Activated CD8-positive, alpha-beta memory T cell treated with anti-CD3 and anti-CD28 coated beads for 48 hours (primary cell): Measurements from ENCODE around the gene METTL1.
"Not testable (repeated sequence)": the region's sequence is repeated elsewhere in the genome, so short reads cannot be mapped to it uniquely, and the experiment has no call there.

Experiments
- DNase-seq, 3 experiments: peaks; one replicate each; pipeline ENCODE4 v3.0.0-alpha.2; 2020; ENCODE audit warnings: low read depth in 2 of 3, low spot score in 2 of 3

METTL1 gene

DNA sequence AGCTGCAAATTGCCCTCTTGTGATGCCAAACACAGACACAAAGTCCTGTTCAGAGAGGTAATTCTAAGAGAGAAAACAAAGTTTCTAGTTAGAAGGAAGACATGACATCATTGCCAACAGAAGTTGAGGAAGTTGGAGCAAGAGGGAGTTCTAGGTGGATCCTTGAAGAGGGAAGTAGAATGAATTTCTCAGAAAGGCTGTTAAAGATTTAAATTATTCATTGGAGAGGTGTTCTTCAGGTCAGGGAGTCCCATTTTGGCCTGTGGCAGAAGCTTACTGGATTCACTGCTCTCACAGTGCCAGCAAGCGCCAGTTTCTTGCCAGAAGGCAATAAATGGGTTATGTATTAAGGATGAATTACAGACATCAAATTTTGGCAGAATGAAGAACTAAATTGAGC lies 26.0 kb upstream of the METTL1 start:
- no peak for DNase-seq

- no peak for DNase-seq
Measured at GRCh38 chr12:57796996-57797395, 25.1 kb upstream of the METTL1 start.

GRCh38 chr12:57795354-57795753 lies 23.4 kb upstream of the METTL1 start:
- no peak for DNase-seq

DNA sequence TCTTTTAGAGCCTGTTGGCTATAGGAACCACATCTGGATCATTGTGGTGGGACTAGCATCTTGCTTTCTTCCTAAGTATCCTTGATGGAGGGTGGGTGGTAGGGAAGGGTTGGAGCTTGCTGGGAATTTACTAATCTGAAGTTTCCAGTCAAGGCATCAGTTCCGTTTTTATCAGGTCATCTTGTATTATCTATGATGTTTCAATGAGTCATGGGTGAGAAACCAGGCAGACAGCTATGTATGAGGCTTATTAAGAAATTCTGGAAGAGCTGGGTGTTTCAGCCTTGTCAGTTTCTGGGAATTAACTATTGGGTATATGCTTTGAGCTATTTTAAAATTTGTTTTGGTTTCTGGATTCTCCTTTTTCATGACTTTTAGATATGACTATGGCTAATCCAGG lies 22.0 kb upstream of the METTL1 start:
- no peak for DNase-seq

- no peak for DNase-seq
Measured at GRCh38 chr12:57783861-57784260, 12.0 kb upstream of the METTL1 start.

GRCh38 chr12:57783466-57783801 lies 11.5 kb upstream of the METTL1 start:
- no peak for DNase-seq

DNA sequence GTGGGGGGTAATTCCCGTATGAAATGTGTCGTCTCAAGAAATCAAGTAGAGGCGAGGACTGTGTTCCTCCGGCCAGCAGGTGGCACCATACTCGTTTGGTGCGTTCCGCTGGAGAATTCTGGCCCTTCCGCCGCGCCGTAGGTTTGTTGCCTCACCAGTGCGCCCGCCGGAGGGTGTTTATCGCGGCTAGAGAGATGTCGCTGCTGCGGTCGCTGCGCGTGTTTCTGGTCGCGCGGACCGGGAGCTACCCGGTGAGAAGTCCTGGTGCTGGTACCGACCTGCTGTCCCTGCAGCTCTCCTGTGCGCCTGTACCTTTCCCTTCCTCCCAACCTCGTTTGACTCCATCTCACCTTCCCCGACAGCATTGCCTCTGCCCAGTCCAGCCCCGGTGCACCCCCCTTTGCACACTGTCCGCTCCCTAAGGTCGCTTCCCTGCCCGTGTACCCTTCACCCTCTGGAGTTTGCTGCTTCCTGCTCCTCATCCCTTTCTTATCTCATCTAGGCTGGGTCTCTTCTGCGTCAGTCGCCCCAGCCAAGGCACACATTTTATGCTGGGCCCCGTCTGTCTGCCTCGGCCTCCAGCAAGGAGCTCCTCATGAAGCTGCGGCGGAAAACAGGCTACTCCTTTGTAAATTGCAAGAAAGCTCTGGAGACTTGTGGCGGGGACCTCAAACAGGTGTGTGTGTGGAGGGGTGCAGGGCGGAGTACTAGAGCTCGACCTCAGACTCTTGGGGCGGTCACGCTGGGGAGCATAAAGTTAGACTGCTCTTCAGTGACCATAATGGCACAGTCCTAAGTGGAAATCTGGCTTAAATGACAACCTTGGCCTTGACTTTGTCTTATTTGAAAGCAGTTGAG lies 10.9 kb upstream of the METTL1 start, which contains the start of gene TSFM:
Gene TSFM, plus strand, starts transcription at position 180 of the 858 bp plus-strand sequence. Its CDS starts 15 bp downstream, at position 195.
- DNase-seq: peak; percentile 83 to 98 (median 97)

DNA sequence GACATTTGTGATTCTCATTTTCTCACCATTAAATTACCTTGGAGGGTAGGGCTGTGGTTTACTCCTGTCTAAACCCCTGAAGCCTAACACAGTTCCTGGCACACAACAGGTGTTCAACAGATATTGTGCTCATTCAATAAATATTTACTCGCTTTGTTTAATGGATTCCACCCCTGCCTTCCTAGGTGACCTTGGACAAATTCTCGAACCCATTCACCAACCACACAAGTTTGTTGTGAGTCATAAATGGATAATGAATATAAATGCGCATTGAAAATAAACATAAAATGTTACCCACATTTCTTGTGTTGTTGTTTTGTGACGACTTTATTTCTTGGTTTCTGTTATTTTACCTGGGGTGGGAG lies 10.3 kb upstream of the METTL1 start:
- no peak for DNase-seq

DNA sequence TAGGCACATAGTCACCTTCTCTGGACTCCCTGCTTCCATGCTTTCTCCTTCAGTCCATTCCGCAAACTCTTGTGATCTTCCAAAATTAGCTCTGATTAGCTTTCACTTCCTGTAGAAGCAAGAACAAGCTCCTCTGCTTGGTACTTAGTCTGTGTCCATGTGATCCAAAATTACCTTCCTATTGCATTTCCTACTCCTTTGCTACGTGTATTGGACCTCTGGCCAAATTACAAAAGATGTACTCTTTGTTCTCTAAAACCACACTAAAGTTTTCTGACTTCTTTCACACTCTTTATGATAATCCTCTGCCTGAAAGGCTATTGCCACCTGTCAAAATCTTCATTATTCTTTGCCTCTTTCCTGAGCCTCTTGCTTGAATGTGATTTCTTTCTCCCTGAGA lies 9.9 kb upstream of the METTL1 start:
- no peak for DNase-seq

- DNase-seq: no peak
Measured at GRCh38 chr12:57781244-57781643, 9.3 kb upstream of the METTL1 start.

- no peak for DNase-seq
Measured at GRCh38 chr12:57780284-57780897, 8.5 kb upstream of the METTL1 start.

- no peak for DNase-seq
Measured at GRCh38 chr12:57779736-57780135, 7.8 kb upstream of the METTL1 start.

DNA sequence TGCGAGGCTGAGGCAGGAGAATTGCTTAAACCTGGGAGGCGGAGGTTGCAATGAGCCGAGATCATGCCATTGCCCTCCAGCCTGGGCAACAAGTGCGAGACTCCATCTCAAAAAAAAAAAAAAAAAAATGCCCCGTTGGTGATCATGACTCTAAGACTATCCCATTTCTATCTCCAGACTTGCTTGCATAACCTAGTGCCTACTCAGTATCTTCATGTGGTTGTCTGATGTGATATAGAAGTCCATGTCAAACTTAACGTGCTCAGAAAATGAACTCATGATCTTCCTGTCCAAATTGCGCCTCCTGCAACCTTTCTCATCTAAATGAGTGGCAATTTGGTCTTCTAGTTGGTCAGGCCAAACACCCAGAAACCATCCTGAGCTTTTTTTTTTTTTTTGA lies 6.0 kb upstream of the METTL1 start:
- DNase-seq: no peak

DNA sequence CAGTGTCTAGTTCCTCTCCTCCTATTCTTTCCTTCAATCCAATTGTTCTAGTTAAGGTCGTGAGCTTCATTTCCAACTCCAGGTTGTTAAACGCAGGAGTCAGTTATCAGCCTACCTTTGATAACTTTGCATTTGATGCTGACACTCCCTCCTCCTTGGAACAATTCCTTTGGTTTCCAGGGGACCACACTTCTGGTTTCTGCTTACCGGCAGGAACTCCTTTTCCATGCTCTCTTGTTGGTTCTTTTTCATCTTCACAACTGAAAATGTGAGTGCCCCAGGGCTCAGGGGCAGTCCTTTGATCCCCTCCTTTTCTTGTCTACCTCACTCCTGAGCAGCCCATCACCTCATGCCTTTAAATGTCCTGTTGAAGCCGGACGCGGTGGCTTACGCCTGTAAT lies 5.5 kb upstream of the METTL1 start:
- no peak for DNase-seq

DNA sequence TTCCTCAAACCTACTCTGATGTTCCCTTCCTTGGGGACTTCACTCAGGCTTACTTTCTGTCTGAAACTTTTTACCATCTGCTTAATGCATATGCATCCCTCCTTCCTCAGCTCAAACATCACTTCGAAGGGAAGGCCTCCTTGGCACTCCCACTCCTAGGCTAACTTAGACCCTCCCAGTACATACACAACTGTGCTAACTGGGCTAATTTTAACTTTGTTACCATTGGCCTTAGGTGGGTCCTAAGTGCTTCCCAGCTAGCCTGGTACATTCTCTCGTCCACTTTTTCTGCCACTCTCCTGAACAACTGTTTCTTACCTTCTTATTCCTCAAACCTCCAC lies 4.3 kb upstream of the METTL1 start:
- DNase-seq: no peak

- no peak for DNase-seq
Measured at GRCh38 chr12:57775563-57776246, 3.8 kb upstream of the METTL1 start.

DNA sequence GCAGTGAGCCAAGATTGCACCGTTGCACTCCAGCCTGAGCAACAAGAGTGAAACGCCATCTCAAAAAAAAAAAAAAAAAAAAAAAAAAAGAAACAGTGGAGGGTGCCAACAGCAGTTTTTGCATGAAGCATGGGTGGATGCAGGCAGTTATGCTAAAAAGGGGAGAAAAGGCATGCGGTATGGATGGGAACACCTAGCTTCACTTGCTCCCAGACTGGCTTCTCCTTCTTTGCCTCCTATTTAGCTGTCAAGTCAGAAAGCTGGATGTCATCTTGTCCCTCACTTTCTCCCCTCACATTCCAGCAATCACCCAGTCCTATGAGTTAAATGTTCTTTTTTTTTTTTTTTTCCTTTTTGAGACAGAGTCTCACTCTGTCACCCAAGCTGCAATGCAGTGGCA lies 3.1 kb upstream of the METTL1 start:
- DNase-seq: no peak

DNA sequence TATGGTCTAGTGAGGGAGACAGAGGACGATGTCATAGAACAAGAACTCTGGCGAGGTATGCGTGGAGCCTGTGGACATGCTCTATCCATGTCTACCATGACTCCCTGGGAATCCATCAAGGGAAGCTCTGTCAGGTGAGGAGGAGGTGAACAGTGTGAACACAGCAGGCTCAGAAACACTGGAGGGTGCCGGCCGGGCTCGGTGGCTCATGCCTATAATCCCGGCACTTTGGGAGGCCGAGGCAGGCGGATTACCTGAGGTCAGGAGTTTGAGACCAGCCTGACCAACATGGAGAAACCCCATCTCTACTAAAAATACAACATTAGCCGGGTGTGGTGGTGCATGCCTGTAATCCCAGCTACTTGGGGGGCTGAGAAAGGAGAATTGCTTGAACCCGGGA lies 2.7 kb upstream of the METTL1 start:
- not testable (repeated sequence) for DNase-seq

- DNase-seq: no peak
Measured at GRCh38 chr12:57772429-57773322, 771 bp upstream of the METTL1 start, which contains the start of gene EEF1AKMT3. TSS of gene EEF1AKMT3 (plus strand) at chr12:57772614. CDS start at chr12:57772725, 111 bp downstream.

- DNase-seq: no peak
Measured at GRCh38 chr12:57771236-57771872, 551 bp downstream of the METTL1 start.

DNA sequence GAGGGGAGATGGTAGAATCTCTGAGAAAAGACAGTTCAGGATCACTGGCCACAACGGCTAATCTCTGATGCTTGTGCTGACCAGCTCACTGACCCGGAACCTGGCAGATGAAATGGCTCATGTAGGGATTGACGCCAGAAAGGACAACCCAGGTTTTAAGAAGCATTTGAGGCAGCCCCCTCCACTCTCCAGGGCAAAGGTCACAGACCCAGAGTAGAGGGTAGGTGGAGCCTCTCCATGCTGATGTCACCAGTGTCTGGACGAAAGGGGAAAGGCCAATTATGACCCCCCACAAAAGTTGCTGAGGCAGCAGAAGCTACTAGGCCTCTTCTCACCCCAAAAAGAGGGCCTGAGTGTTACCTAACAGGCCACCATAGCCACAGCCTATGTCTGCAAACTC lies 1.2 kb downstream of the METTL1 start:
- no peak for DNase-seq
